KOPT-K1 (cell line): ENCODE measurements around the gene SDS.

ENCODE experiments used
- H3K27ac ChIP-seq: fragments of 200-600 bp; sonication (generic); 2 replicates; pipeline ENCODE4 v1.5.1; 2016; ENCODE audit warnings: antibody characterized with exemption, mild to moderate bottlenecking, low read depth, low read length; ENCODE audit not compliant: poor library complexity, severe bottlenecking
- H3K36me3 ChIP-seq: fragments of 200-600 bp; sonication (generic); 2 replicates; pipeline ENCODE4 v1.5.1; 2017; ENCODE audit warnings: antibody characterized with exemption, mild to moderate bottlenecking, low read length, moderate library complexity; ENCODE audit not compliant: insufficient read depth
- H3K9me3 ChIP-seq: fragments of 200-600 bp; sonication (generic); 2 replicates; pipeline ENCODE4 v1.5.1; 2017; ENCODE audit warnings: antibody characterized with exemption, low read length, mild to moderate bottlenecking; ENCODE audit not compliant: insufficient read depth, poor library complexity, severe bottlenecking

Gene SDS, protein sequence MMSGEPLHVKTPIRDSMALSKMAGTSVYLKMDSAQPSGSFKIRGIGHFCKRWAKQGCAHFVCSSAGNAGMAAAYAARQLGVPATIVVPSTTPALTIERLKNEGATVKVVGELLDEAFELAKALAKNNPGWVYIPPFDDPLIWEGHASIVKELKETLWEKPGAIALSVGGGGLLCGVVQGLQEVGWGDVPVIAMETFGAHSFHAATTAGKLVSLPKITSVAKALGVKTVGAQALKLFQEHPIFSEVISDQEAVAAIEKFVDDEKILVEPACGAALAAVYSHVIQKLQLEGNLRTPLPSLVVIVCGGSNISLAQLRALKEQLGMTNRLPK

DNA sequence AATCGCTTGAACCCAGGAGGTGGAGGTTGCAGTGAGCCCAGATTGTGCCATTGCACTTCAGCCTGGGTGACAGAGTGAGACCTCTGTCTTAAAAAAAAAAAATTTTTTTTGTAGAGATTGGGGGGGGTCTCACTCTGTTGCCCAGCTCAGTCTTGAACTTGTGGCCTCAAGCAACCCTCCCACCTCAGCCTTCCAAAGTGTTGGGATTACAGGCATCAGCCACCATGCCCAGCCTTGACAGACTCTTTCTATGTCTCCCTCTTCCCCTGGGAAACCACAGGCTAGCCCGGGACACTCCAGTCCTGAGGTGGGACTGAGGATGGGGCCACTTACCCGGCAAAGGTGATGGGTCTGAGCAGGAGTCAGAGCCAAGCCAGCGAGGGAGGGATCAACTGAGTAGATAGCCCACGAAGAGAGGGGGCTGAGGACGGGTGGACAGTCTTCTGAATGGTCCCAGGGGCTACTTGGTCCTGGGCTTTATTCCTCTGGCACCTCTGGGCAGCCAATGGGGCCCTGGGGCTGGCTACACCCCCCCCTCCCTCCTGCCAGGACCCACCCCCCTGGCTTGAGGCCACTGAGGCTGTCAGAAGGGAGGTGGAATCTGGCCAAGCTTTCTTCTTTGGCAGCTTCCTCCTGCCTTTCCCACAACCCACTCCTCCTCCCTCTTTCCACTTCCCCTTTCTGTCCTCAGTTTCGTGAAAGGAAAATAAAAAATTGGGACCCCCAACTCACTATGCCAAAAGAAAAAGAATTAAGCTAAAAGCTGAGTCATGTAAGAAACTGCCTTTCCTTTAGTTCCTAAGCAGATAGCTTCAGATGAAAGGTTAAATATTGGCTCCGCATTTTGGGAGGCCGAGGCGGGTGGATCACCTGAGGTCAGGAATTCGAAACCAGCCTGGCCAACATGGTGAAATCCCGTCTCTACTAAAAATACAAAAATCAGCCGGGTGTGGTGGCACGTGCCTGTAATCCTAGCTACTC lies at the start of gene SDS:
SDS (minus strand) TSS at position 453 of the 981 bp plus-strand sequence. CDS start 4,179 bp downstream, outside the sequence.
- Histone ChIP-seq H3K36me3 (no peaks in the 10 kb centered on the region), H3K9me3 (no peaks in the 10 kb centered on the region), H3K27ac (no peak within 1 kb of the TSS)

- no peaks in the 10 kb centered on the region for H3K9me3 ChIP-seq
Measured at GRCh38 chr12:113453330-113453729, 49.6 kb upstream of the SDS start.

GRCh38 chr12:113452458-113452857 lies 48.8 kb upstream of the SDS start:
- H3K9me3 ChIP-seq: no peaks in the 10 kb centered on the region
- no peaks in the 10 kb centered on the region for H3K36me3 ChIP-seq
- H3K27ac ChIP-seq: no peak overlapping the region

More at GRCh38 chr12:113453330-113453729, 49.6 kb upstream of the SDS start:
- Histone ChIP-seq H3K27ac (no peak overlapping the region), H3K36me3 (no peaks in the 10 kb centered on the region)

DNA sequence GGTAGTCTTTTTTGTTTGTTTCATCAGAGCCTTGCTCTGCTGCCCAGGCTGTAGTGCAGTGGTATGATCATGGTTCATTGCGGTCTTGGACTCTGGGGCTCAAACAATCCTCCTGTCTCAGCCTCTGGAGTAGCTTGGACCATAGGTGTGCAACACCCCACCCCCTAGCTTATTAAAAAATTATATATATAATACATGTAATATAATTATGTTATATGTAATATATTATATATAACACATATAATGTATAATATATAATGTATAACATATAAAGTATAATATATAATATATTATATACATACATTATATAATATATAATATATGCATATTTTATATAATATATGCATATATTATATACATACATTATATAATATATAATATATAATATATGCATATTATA lies 46.2 kb upstream of the SDS start:
- peaks cover 8% of the 10 kb centered on the region for H3K9me3 ChIP-seq
- no peaks in the 10 kb centered on the region for H3K36me3 ChIP-seq

GRCh38 chr12:113449299-113449698 lies 45.6 kb upstream of the SDS start:
- Histone ChIP-seq H3K36me3 (no peaks in the 10 kb centered on the region), H3K27ac (no peak overlapping the region), H3K9me3 (peaks cover 8% of the 10 kb centered on the region)

More for the DNA sequence above, 46.2 kb upstream of the SDS start:
- H3K27ac ChIP-seq: no peak overlapping the region

GRCh38 chr12:113448873-113449272 lies 45.2 kb upstream of the SDS start:
- peaks cover 8% of the 10 kb centered on the region for H3K9me3 ChIP-seq
- H3K27ac ChIP-seq: no peak overlapping the region
- no peaks in the 10 kb centered on the region for H3K36me3 ChIP-seq

DNA sequence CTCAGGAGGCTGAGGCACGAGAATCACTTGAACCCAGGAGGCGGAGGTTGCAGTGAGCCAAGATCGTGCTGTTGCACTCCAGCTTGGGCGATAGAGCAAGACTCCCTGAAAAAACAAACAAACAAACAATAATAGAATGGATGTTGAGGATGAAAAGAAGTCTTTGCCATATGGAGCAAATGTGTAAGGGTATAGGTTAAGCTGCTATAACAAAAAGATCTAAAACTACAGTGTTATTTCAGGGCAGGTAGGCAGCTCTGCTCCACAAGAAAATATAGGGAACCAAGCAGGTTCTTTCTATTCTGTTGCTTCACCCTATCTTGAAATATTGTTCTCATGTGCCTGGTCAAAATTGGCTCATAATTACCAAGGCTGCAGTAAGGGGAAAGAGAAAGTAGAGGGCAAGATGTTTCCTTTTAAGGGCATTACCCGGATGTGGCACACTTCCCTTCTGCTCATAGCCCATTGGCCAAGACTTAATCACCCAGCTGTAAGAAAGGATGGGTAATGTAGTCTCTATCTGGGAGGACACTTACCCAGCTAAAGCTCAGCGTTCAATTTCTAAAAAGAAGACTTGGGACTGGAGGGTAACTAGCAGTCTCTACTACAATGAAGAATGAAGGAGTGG lies 42.0 kb upstream of the SDS start:
- Histone ChIP-seq H3K27ac (no peak overlapping the region), H3K36me3 (no peaks in the 10 kb centered on the region), H3K9me3 (peaks cover 8% of the 10 kb centered on the region)

GRCh38 chr12:113443030-113443539 lies 39.4 kb upstream of the SDS start:
- Histone ChIP-seq H3K9me3 (peaks cover 8% of the 10 kb centered on the region), H3K27ac (no peak overlapping the region), H3K36me3 (no peaks in the 10 kb centered on the region)

GRCh38 chr12:113440947-113441782 lies 37.5 kb upstream of the SDS start:
- peaks cover 8% of the 10 kb centered on the region for H3K9me3 ChIP-seq
- H3K27ac ChIP-seq: no peak overlapping the region
- no peaks in the 10 kb centered on the region for H3K36me3 ChIP-seq

DNA sequence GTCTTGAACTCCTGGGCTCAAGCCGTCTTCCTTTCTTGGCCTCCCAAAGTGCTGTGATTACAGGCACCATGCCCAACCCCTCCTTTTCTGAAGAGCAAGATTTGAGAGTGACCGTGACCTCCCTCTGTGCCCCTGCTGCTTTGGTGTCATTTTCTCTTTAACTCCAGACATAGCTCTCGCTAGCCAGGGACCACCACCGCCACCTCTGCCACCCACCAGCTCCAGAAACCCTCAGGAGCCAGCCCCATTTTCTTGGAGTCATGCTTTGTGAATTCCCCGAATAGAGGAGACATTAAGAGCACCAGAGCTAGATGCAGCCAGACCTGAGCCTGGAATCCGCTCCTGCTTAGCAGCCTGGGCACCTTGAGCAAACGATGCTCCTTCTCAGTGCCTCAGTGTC lies 36.6 kb upstream of the SDS start:
- Histone ChIP-seq H3K36me3 (no peaks in the 10 kb centered on the region), H3K9me3 (peaks cover 3% of the 10 kb centered on the region), H3K27ac (no peak overlapping the region)

DNA sequence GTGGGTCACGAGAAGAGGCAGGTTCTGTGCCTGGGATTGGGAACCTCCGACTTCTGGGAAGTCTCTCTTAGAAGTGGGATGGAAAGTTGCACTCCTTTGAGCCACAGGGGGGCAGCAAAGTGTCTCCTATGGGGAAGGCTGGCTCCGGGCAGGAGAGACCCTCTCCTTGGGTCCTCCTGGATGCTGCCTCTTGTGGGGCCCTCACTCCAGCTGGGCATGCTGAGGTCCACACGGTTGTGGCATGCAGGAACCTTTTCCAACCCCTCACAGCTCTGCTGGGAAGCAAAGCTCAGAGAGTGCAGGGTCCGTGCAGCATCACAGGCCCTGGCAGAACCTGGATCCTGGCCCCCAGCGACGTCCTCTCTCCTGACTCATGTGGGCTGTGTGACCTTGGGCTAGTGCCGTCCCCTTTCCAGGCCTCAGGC lies 35.9 kb upstream of the SDS start:
- no peaks in the 10 kb centered on the region for H3K36me3 ChIP-seq
- H3K27ac ChIP-seq: no peak overlapping the region
- no peaks in the 10 kb centered on the region for H3K9me3 ChIP-seq

DNA sequence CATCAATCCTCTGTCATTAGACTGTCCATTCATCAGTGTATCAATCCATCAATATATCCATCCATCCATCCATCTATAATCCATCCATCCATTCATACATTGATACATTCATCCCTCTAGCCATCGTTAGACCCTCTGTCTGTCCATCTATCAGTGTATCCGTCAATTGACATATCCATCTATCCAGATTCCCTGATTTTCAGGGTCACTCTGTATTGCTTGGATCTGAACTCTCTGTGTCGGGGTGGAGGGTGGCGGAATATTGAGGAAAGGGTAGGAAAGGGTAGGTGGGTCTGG lies 35.6 kb upstream of the SDS start:
- Histone ChIP-seq H3K9me3 (no peaks in the 10 kb centered on the region), H3K36me3 (no peaks in the 10 kb centered on the region), H3K27ac (no peak overlapping the region)

- no peaks in the 10 kb centered on the region for H3K9me3 ChIP-seq
- H3K36me3 ChIP-seq: no peaks in the 10 kb centered on the region
- H3K27ac ChIP-seq: no peak overlapping the region
Measured at GRCh38 chr12:113438523-113439300, 35.0 kb upstream of the SDS start.

DNA sequence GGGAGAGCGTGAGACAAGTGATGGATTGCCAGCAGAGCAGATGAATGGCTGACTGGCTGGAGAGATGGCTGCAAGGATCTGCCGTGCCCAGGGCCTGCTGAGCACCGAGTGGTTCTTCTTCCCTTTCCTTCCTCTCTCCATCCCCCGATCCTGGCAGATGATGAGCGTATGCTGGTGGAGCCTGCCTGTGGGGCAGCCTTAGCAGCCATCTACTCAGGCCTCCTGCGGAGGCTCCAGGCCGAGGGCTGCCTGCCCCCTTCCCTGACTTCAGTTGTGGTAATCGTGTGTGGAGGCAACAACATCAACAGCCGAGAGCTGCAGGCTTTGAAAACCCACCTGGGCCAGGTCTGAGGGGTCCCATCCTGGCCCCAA lies 34.0 kb upstream of the SDS start:
- H3K9me3 ChIP-seq: no peaks in the 10 kb centered on the region
- H3K36me3 ChIP-seq: no peaks in the 10 kb centered on the region

More for the DNA sequence above, 34.0 kb upstream of the SDS start:
- no peak overlapping the region for H3K27ac ChIP-seq
